Measurements from ENCODE around the gene SORCS2.

The SORCS2 gene

GRCh38 chr4:7295197-7295910 lies 103.0 kb downstream of the SORCS2 start:
- TF ChIP-seq CEBPB (IDR thresholded peaks at IDR 0.05), result no peak
- no peak for TF ChIP-seq EP300 (IDR thresholded peaks at IDR 0.05; ENCODE audit: borderline replicate concordance)
- no peak for TF ChIP-seq NFIC (IDR thresholded peaks at IDR 0.05)
- no peak for TF ChIP-seq TEAD4 (IDR thresholded peaks at IDR 0.05)
- no peak for TF ChIP-seq YY1 (IDR thresholded peaks at IDR 0.05; ENCODE audit: low read depth)
- TF ChIP-seq TCF12 (IDR thresholded peaks at IDR 0.05; ENCODE audit: low read depth), result no peak
- TF ChIP-seq CREB1 (IDR thresholded peaks at IDR 0.05; ENCODE audit: low read depth), result no peak
- no peak for TF ChIP-seq ZBTB7A (IDR thresholded peaks at IDR 0.05; ENCODE audit: low read depth)
- TF ChIP-seq RAD21 (IDR thresholded peaks at IDR 0.05; ENCODE audit: low read depth), result no peak
- no peak for TF ChIP-seq FOXM1 (IDR thresholded peaks at IDR 0.05; ENCODE audit: borderline replicate concordance, low read depth)

- TF ChIP-seq RAD21 (IDR thresholded peaks at IDR 0.05; ENCODE audit: low read depth) (peak; percentile 87), ZBTB7A (IDR thresholded peaks at IDR 0.05; ENCODE audit: low read depth) (no peak)
These were observed 103.7 kb downstream of the SORCS2 start for GRCh38 chr4:7295911-7296660.

GRCh38 chr4:7296661-7297335 lies 104.5 kb downstream of the SORCS2 start:
- TF ChIP-seq NFIC (IDR thresholded peaks at IDR 0.05), result no peak
- TF ChIP-seq FOXM1 (IDR thresholded peaks at IDR 0.05; ENCODE audit: borderline replicate concordance, low read depth), result no peak
- no peak for TF ChIP-seq ZBTB7A (IDR thresholded peaks at IDR 0.05; ENCODE audit: low read depth)
- no peak for TF ChIP-seq TAF1 (IDR thresholded peaks at IDR 0.05; ENCODE audit: low read depth)
- TF ChIP-seq TEAD4 (IDR thresholded peaks at IDR 0.05), result no peak
- no peak for TF ChIP-seq YY1 (IDR thresholded peaks at IDR 0.05; ENCODE audit: low read depth)
- no peak for TF ChIP-seq USF1 (IDR thresholded peaks at IDR 0.05)
- no peak for TF ChIP-seq RAD21 (IDR thresholded peaks at IDR 0.05; ENCODE audit: low read depth)

- no peak for TF ChIP-seq CREB1 (IDR thresholded peaks at IDR 0.05; ENCODE audit: low read depth)
- no peak for TF ChIP-seq TCF12 (IDR thresholded peaks at IDR 0.05; ENCODE audit: low read depth)
- no peak for TF ChIP-seq CEBPB (IDR thresholded peaks at IDR 0.05)
- no peak for TF ChIP-seq EP300 (IDR thresholded peaks at IDR 0.05; ENCODE audit: borderline replicate concordance)
- no peak for TF ChIP-seq YY1 (IDR thresholded peaks at IDR 0.05; ENCODE audit: low read depth)
These were observed 105.0 kb downstream of the SORCS2 start for GRCh38 chr4:7297374-7297773.

GRCh38 chr4:7297881-7298280 lies 105.5 kb downstream of the SORCS2 start:
- no peak for TF ChIP-seq TAF1 (IDR thresholded peaks at IDR 0.05; ENCODE audit: low read depth)
- no peak for TF ChIP-seq USF1 (IDR thresholded peaks at IDR 0.05)
- no peak for TF ChIP-seq FOXM1 (IDR thresholded peaks at IDR 0.05; ENCODE audit: borderline replicate concordance, low read depth)
- TF ChIP-seq RAD21 (IDR thresholded peaks at IDR 0.05; ENCODE audit: low read depth), result no peak
- TF ChIP-seq NFIC (IDR thresholded peaks at IDR 0.05), result no peak
- TF ChIP-seq ZBTB7A (IDR thresholded peaks at IDR 0.05; ENCODE audit: low read depth), result no peak
- TF ChIP-seq REST (IDR thresholded peaks at IDR 0.05; ENCODE audit: low read depth), result no peak
- no peak for TF ChIP-seq MAX (IDR thresholded peaks at IDR 0.05)
- TF ChIP-seq TCF12 (IDR thresholded peaks at IDR 0.05; ENCODE audit: low read depth), result no peak
- no peak for TF ChIP-seq TEAD4 (IDR thresholded peaks at IDR 0.05)
- TF ChIP-seq EGR1 (IDR thresholded peaks at IDR 0.05), result no peak
- no peak for TF ChIP-seq EP300 (IDR thresholded peaks at IDR 0.05; ENCODE audit: borderline replicate concordance)
- TF ChIP-seq YY1 (IDR thresholded peaks at IDR 0.05; ENCODE audit: low read depth), result no peak
- TF ChIP-seq CEBPB (IDR thresholded peaks at IDR 0.05), result no peak
- no peak for TF ChIP-seq CREB1 (IDR thresholded peaks at IDR 0.05; ENCODE audit: low read depth)

GRCh38 chr4:7298619-7299009 lies 106.3 kb downstream of the SORCS2 start:
- TF ChIP-seq ZBTB7A (IDR thresholded peaks at IDR 0.05; ENCODE audit: low read depth), result no peak
- TF ChIP-seq TEAD4 (IDR thresholded peaks at IDR 0.05), result no peak
- TF ChIP-seq TCF12 (IDR thresholded peaks at IDR 0.05; ENCODE audit: low read depth), result no peak
- TF ChIP-seq EP300 (IDR thresholded peaks at IDR 0.05; ENCODE audit: borderline replicate concordance), result no peak
- no peak for TF ChIP-seq USF1 (IDR thresholded peaks at IDR 0.05)
- no peak for TF ChIP-seq MAX (IDR thresholded peaks at IDR 0.05)
- no peak for TF ChIP-seq NFIC (IDR thresholded peaks at IDR 0.05)
- no peak for TF ChIP-seq REST (IDR thresholded peaks at IDR 0.05; ENCODE audit: low read depth)
- no peak for TF ChIP-seq EGR1 (IDR thresholded peaks at IDR 0.05)

All from Ishikawa (cell line).